OCI-LY7 (cell line): ENCODE measurements around the gene AATF. TPM values are rescaled to one million over a fixed set of nuclear protein-coding genes. Genes with fewer than 3 reads are reported as not detected.
A peak's percentile ranks its signal among the peaks of the same experiment; 100 is the strongest.

Experiments
- BruUV-seq: library from RNA; stranded (reverse); fragments of 400-500 nt; replicated peaks from 2 replicates; lab custom pipeline; 2021; lab: Mats Ljungman, UMichigan
- CTCF ChIA-PET: fragments of 300-600 bp; sonication (Branson Sonifier 250); formaldehyde crosslinking; loops from one replicate; lab custom pipeline; 2022; ENCODE audit warnings: antibody characterized with exemption; ENCODE audit not compliant: unreplicated experiment; lab: Charles Lee
- POLR2A ChIA-PET: fragments of 300-600 bp; sonication (Branson Sonifier 250); formaldehyde crosslinking; loops from one replicate; lab custom pipeline; 2022; ENCODE audit warnings: antibody characterized with exemption; lab: Charles Lee
- DNase-seq: peaks from one replicate; pipeline ENCODE4 v3.0.0-alpha.2; 2015; ENCODE audit warnings: low spot score
- H2AFZ ChIP-seq: fragments of 200-600 bp; sonication (generic), shearing (Covaris generic); 2 replicates; pipeline ENCODE4 v1.6.1; 2014; ENCODE audit warnings: mild to moderate bottlenecking, antibody characterized with exemption, low read length, moderate library complexity
- H3K27ac ChIP-seq: fragments of 200-600 bp; sonication (generic); 2 replicates; pipeline ENCODE4 v1.5.1; 2014; ENCODE audit warnings: mixed run types, low read depth, mild to moderate bottlenecking, moderate library complexity, low read length, inconsistent platforms; ENCODE audit not compliant: poor library complexity, severe bottlenecking
- H3K36me3 ChIP-seq: fragments of 200-600 bp; sonication (generic); 2 replicates; pipeline ENCODE4 v1.6.1; 2014; ENCODE audit warnings: mild to moderate bottlenecking, antibody characterized with exemption, low read length, moderate library complexity, mixed read lengths; ENCODE audit not compliant: insufficient read depth
- H3K4me1 ChIP-seq: fragments of 200-600 bp; sonication (generic); 2 replicates; pipeline ENCODE4 v1.5.1; 2014; ENCODE audit warnings: mild to moderate bottlenecking, low read length; ENCODE audit not compliant: insufficient read depth, poor library complexity, severe bottlenecking
- H3K4me2 ChIP-seq: fragments of 200-600 bp; sonication (generic); 2 replicates; pipeline ENCODE4 v1.6.1; 2014; ENCODE audit warnings: mild to moderate bottlenecking, low read length
- H3K4me3 ChIP-seq: fragments of 200-600 bp; sonication (generic); 2 replicates; pipeline ENCODE4 v1.5.1; 2014; ENCODE audit warnings: mild to moderate bottlenecking, low read depth, low read length; ENCODE audit not compliant: poor library complexity, severe bottlenecking
- H3K79me2 ChIP-seq: fragments of 200-600 bp; sonication (generic); 2 replicates; pipeline ENCODE4 v1.6.1; 2016; ENCODE audit warnings: low read depth, mild to moderate bottlenecking, low read length, moderate library complexity, mixed read lengths; ENCODE audit not compliant: insufficient read depth
- H3K9me2 ChIP-seq: fragments of 200-600 bp; sonication (generic); 2 replicates; pipeline ENCODE4 v1.6.1; 2016; ENCODE audit warnings: mild to moderate bottlenecking, low read length, mixed read lengths; ENCODE audit not compliant: insufficient read depth
- H3K9me3 ChIP-seq: fragments of 200-600 bp; sonication (generic); 2 replicates; pipeline ENCODE4 v1.6.1; 2014; ENCODE audit warnings: mild to moderate bottlenecking, mixed run types, low read length, mixed read lengths
- H4K20me1 ChIP-seq: fragments of 200-600 bp; sonication (generic); 2 replicates; pipeline ENCODE4 v1.6.1; 2014; ENCODE audit warnings: mild to moderate bottlenecking, antibody characterized with exemption, low read length, moderate library complexity, mixed read lengths; ENCODE audit not compliant: insufficient read depth
- EZH2phosphoT487 ChIP-seq: fragments of 200-600 bp; sonication (generic); IDR thresholded peaks from 2 replicates; pipeline ENCODE4 v1.6.1; 2018; ENCODE audit warnings: low read depth, borderline replicate concordance, mild to moderate bottlenecking, mixed run types, antibody characterized with exemption, low read length, moderate library complexity, mixed read lengths
- intact Hi-C: fragments of 100-400 bp; cut with micrococcal nuclease; formaldehyde crosslinking; loops from one replicate; pipeline ENCODE4 v1.10.0; 2022; ENCODE audit not compliant: unreplicated experiment
- total RNA-seq, 2 experiments: library from RNA; depleted of rRNA in 1 of 2; stranded (reverse); fragments of >200 nt in 1 of 2; shearing (Covaris generic) in 1 of 2; gene quantifications; 2 replicates each; pipeline ENCODE4 v1.2.3, GENCODE V29; 2014 to 2022
- TF ChIP-seq, protein P1 (sequence below): fragments of 200-600 bp; sonication (generic); conservative IDR thresholded peaks from 2 replicates; pipeline ENCODE4 v1.5.1; 2014; ENCODE audit warnings: mild to moderate bottlenecking, antibody characterized with exemption, low read length, moderate library complexity, mixed read lengths

The AATF gene
- total RNA-seq, 2 experiments from 2014 or later = 83.5 to 94.3 TPM

DNA sequence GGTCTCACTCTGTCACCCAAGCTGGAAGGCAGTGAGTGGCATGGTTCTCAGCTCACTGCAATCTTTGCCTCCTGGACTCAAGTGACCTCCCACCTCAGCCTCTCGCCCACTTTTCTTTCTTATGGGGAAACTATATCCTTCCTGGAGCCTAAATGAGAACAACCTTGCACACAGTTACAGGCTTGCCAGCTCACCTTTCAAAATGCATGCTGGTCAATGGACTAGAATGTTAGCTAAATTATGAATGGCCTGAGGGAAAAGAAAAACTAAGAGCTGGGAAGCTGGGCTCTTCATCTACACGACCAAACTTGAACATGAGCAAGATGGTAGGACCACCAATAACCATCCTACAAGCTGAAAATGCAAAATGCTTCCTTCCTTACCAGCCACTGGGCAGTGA lies 22.1 kb upstream of the AATF start:
- TF ChIP-seq EZH2phosphoT487 = no peak
- TF ChIP-seq, protein P1, sequence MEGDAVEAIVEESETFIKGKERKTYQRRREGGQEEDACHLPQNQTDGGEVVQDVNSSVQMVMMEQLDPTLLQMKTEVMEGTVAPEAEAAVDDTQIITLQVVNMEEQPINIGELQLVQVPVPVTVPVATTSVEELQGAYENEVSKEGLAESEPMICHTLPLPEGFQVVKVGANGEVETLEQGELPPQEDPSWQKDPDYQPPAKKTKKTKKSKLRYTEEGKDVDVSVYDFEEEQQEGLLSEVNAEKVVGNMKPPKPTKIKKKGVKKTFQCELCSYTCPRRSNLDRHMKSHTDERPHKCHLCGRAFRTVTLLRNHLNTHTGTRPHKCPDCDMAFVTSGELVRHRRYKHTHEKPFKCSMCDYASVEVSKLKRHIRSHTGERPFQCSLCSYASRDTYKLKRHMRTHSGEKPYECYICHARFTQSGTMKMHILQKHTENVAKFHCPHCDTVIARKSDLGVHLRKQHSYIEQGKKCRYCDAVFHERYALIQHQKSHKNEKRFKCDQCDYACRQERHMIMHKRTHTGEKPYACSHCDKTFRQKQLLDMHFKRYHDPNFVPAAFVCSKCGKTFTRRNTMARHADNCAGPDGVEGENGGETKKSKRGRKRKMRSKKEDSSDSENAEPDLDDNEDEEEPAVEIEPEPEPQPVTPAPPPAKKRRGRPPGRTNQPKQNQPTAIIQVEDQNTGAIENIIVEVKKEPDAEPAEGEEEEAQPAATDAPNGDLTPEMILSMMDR = no peak
- Histone ChIP-seq H3K36me3 (no peaks in the 10 kb centered on the region), H2AFZ (no peak overlapping the region), H3K9me2 (no peaks in the 10 kb centered on the region), H3K4me2 (no peak overlapping the region), H3K4me1 (peaks cover 15% of the 10 kb centered on the region), H3K79me2 (no peaks in the 10 kb centered on the region), H3K27ac (no peak overlapping the region), H3K9me3 (no peaks in the 10 kb centered on the region), H3K4me3 (no peak overlapping the region), H4K20me1 (no peaks in the 10 kb centered on the region)
- DNase-seq = no peak
- ChIA-PET CTCF (no interaction called here), POLR2A (no interaction called here)
- BruUV-seq = no TSS peak
- intact Hi-C loops = no loop called here

DNA sequence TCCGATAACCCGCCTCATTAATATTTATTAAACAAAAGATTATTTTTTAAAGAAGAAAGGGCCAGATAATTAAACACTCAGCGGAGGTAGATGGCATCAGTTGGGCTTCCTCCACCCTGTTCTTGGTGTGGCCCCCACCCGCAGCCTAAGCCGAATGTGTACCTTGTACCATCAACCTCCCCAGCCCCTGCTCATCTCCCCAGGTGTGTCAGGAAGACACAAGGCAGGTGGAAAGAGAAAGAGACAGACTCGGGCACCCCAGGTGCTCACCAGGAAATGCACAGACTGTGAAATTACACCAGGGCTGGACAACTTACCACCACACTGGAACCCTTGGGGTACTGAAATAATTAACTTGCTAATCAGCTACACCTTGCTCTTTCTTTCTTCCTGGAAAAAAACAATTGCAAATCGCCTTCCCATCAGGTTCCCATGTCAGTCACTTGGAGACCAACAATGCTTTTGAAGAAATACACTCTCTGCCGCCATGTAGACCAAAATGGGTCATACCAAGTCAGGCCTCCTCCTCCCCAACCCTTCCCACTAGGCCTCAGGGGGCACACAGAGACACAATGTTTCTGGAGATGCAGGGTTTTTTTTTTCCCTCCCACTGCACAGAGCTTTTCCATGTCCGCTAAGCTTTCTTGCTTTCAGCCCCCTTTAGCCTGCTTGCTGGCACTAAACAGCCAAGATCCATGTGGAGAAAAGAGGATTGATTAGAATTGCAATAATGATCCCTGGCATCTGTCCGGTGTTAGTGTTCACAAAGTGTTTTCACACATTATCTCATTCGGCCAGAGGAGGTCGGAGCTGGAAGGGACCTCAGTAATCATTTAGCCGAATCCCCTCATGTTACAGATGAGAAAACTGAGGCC lies 20.0 kb upstream of the AATF start:
- POLR2A ChIA-PET = interaction anchor here (0.7 kb wide), 1 partner anchor 71 kb away, joined by 3 read pairs; no protein-coding TSS in a partner anchor

More for the DNA sequence above, 20.0 kb upstream of the AATF start:
- BruUV-seq = no TSS peak
- CTCF ChIA-PET = no interaction called here
- H4K20me1 ChIP-seq = no peaks in the 10 kb centered on the region
- peak; percentile 16 for DNase-seq
- H3K79me2 ChIP-seq = no peaks in the 10 kb centered on the region
- TF ChIP-seq, protein P1 = no peak
- TF ChIP-seq EZH2phosphoT487 = no peak
- H3K9me3 ChIP-seq = no peaks in the 10 kb centered on the region
- no peaks in the 10 kb centered on the region for H3K36me3 ChIP-seq
- peak overlapping the region; percentile 20 for H3K4me3 ChIP-seq
- H3K4me1 ChIP-seq = peaks cover 15% of the 10 kb centered on the region
- intact Hi-C loops = no loop called here
- H3K27ac ChIP-seq = no peak overlapping the region
- H3K4me2 ChIP-seq = peak overlapping the region; percentile 50
- no peaks in the 10 kb centered on the region for H3K9me2 ChIP-seq
- H2AFZ ChIP-seq = peak overlapping the region; percentile 77; the same call in 1 of the 2 replicates
